ENCODE measurements around the gene CTSS. TPM values are rescaled to one million over a fixed set of nuclear protein-coding genes. Genes with fewer than 3 reads are reported as not detected.
"Not testable (repeated sequence)": the region's sequence is repeated elsewhere in the genome, so short reads cannot be mapped to it uniquely, and the experiment has no call there.

Gene CTSS
- total and polyA plus RNA-seq, 2 experiments from 2014 or later = 1.0 to 2.5 TPM

- TF ChIP-seq EZH2 (IDR thresholded peaks at IDR 0.05; ENCODE audit: insufficient read depth, poor library complexity, severe bottlenecking) (no peak), EZH2phosphoT487 (IDR thresholded peaks at IDR 0.05; ENCODE audit: insufficient read depth, low read depth) (no peak)
- H3F3A ChIP-seq (ENCODE audit: insufficient read depth) = no peaks in the 10 kb centered on the region
- no peaks in the 10 kb centered on the region for H3K9me2 ChIP-seq (ENCODE audit: insufficient read depth)
- in situ Hi-C loops (cut with MboI) = no loop called here
- no peaks in the 10 kb centered on the region for H3K36me3 ChIP-seq (ENCODE audit: low read depth)
- H3K9me3 ChIP-seq (ENCODE audit: low read depth) = no peaks in the 10 kb centered on the region
- H3K27ac ChIP-seq = no peak overlapping the region
- 10 to 15% methylated on average over 4 of the region's 4 CpGs for WGBS, 2 experiments (ENCODE audit: low coverage in 1 of 2, low lambda C conversion rate in 2 of 2, missing lambda C conversion rate in 2 of 2)
- H3K27me3 ChIP-seq (replicated peaks; ENCODE audit: insufficient read depth) = no peaks in the 10 kb centered on the region
- H3K4me1 ChIP-seq (ENCODE audit: insufficient read depth) = peaks cover 3% of the 10 kb centered on the region; the same call in 1 of the 2 replicates
- H4K20me1 ChIP-seq (ENCODE audit: insufficient read depth) = no peaks in the 10 kb centered on the region
- H3K79me2 ChIP-seq (ENCODE audit: insufficient read depth) = no peaks in the 10 kb centered on the region
- no peak overlapping the region; the same call in 1 of the 2 replicates for H3K4me3 ChIP-seq
- peak; percentile 32 for DNase-seq
- H3K9ac ChIP-seq = no peak overlapping the region
- H2AFZ ChIP-seq = peak overlapping the region; percentile 67
- H3K4me2 ChIP-seq (ENCODE audit: unreplicated experiment) = peak overlapping the region; percentile 14
Measured at GRCh38 chr1:150772326-150772725, 6.7 kb upstream of the CTSS start.

- H2AFZ ChIP-seq; H3K4me2 ChIP-seq (ENCODE audit: unreplicated experiment); H3K9ac ChIP-seq; H3K27me3 ChIP-seq (replicated peaks; ENCODE audit: insufficient read depth); DNase-seq; H3K9me3 ChIP-seq (ENCODE audit: low read depth); H3K9me2 ChIP-seq (ENCODE audit: insufficient read depth); in situ Hi-C loops (cut with MboI); H3K36me3 ChIP-seq (ENCODE audit: low read depth); H3K27ac ChIP-seq; H4K20me1 ChIP-seq (ENCODE audit: insufficient read depth); H3K79me2 ChIP-seq (ENCODE audit: insufficient read depth); H3K4me3 ChIP-seq; H3F3A ChIP-seq (ENCODE audit: insufficient read depth): not testable (repeated sequence)
- 96 to 100% methylated on average over 1 of the region's 1 CpG for WGBS, 2 experiments (ENCODE audit: low coverage in 1 of 2, low lambda C conversion rate in 2 of 2, missing lambda C conversion rate in 2 of 2)
- H3K4me1 ChIP-seq (ENCODE audit: insufficient read depth) = peaks cover 17% of the 10 kb centered on the region
Measured at GRCh38 chr1:150767704-150768103, 2.1 kb upstream of the CTSS start.

GRCh38 chr1:150765977-150766301 is 361 bp upstream of the CTSS start:
- 29 to 43% methylated on average over 1 of the region's 1 CpG for WGBS, 2 experiments (ENCODE audit: low coverage in 1 of 2, low lambda C conversion rate in 2 of 2, missing lambda C conversion rate in 2 of 2)
- peak overlapping the region; percentile 73 for H3K4me2 ChIP-seq (ENCODE audit: unreplicated experiment)
- H3K27ac ChIP-seq = not testable (repeated sequence)

GRCh38 chr1:150764617-150765101 is 919 bp downstream of the CTSS start:
- peak; percentile 64 for DNase-seq
- Histone ChIP-seq H3K27ac (no peak overlapping the region), H3K9me3 (ENCODE audit: low read depth) (no peaks in the 10 kb centered on the region), H2AFZ (peak overlapping the region; percentile 87), H3K9me2 (ENCODE audit: insufficient read depth) (no peaks in the 10 kb centered on the region), H3K9ac (peak overlapping the region; percentile 38), H3K4me2 (ENCODE audit: unreplicated experiment) (peak overlapping the region; percentile 73), H3K27me3 (replicated peaks; ENCODE audit: insufficient read depth) (no peaks in the 10 kb centered on the region), H3K4me1 (ENCODE audit: insufficient read depth) (peaks cover 15% of the 10 kb centered on the region), H3K36me3 (ENCODE audit: low read depth) (no peaks in the 10 kb centered on the region), H4K20me1 (ENCODE audit: insufficient read depth) (no peaks in the 10 kb centered on the region), H3F3A (ENCODE audit: insufficient read depth) (peaks cover 9% of the 10 kb centered on the region; the same call in 1 of the 2 replicates), H3K4me3 (no peak overlapping the region), H3K79me2 (ENCODE audit: insufficient read depth) (no peaks in the 10 kb centered on the region)
- 32 to 33% methylated on average over 2 of the region's 2 CpGs for WGBS, 2 experiments (ENCODE audit: low coverage in 1 of 2, low lambda C conversion rate in 2 of 2, missing lambda C conversion rate in 2 of 2)
- TF ChIP-seq EZH2 (IDR thresholded peaks at IDR 0.05; ENCODE audit: insufficient read depth, poor library complexity, severe bottlenecking) = no peak
- no peak for TF ChIP-seq EZH2phosphoT487 (IDR thresholded peaks at IDR 0.05; ENCODE audit: insufficient read depth, low read depth)
- in situ Hi-C loops (cut with MboI) = no loop called here

More at GRCh38 chr1:150765977-150766301, 361 bp upstream of the CTSS start:
- DNase-seq; H3K9me3 ChIP-seq (ENCODE audit: low read depth); in situ Hi-C loops (cut with MboI); H3K9me2 ChIP-seq (ENCODE audit: insufficient read depth); H3K36me3 ChIP-seq (ENCODE audit: low read depth); H3F3A ChIP-seq (ENCODE audit: insufficient read depth); H3K9ac ChIP-seq; H3K27me3 ChIP-seq (replicated peaks; ENCODE audit: insufficient read depth); H4K20me1 ChIP-seq (ENCODE audit: insufficient read depth); H3K79me2 ChIP-seq (ENCODE audit: insufficient read depth): not testable (repeated sequence)
- H3K4me3 ChIP-seq = 0 out of 2 replicates have a peak overlapping the region, but pooled peaks have one; percentile 52
- H3K4me1 ChIP-seq (ENCODE audit: insufficient read depth) = peaks cover 15% of the 10 kb centered on the region
- peak overlapping the region; percentile 87 for H2AFZ ChIP-seq

- no peaks in the 10 kb centered on the region for H3K79me2 ChIP-seq (ENCODE audit: insufficient read depth)
- in situ Hi-C loops (cut with MboI) = no loop called here
- no peak overlapping the region for H2AFZ ChIP-seq
- WGBS, 2 experiments (ENCODE audit: low coverage in 1 of 2, low lambda C conversion rate in 2 of 2, missing lambda C conversion rate in 2 of 2) = 54 to 68% methylated on average over 3 of the region's 3 CpGs
- no peak overlapping the region for H3K4me3 ChIP-seq
- peaks cover 9% of the 10 kb centered on the region; the same call in 1 of the 2 replicates for H3F3A ChIP-seq (ENCODE audit: insufficient read depth)
- H3K9me3 ChIP-seq (ENCODE audit: low read depth) = no peaks in the 10 kb centered on the region
- no peaks in the 10 kb centered on the region for H3K9me2 ChIP-seq (ENCODE audit: insufficient read depth)
- DNase-seq = no peak
- H3K27ac ChIP-seq = no peak overlapping the region
- H4K20me1 ChIP-seq (ENCODE audit: insufficient read depth) = no peaks in the 10 kb centered on the region
- no peak overlapping the region for H3K4me2 ChIP-seq (ENCODE audit: unreplicated experiment)
- no peak overlapping the region for H3K9ac ChIP-seq
- H3K27me3 ChIP-seq (replicated peaks; ENCODE audit: insufficient read depth) = no peaks in the 10 kb centered on the region
- peaks cover 15% of the 10 kb centered on the region for H3K4me1 ChIP-seq (ENCODE audit: insufficient read depth)
- TF ChIP-seq EZH2 (IDR thresholded peaks at IDR 0.05; ENCODE audit: insufficient read depth, poor library complexity, severe bottlenecking) (no peak), EZH2phosphoT487 (IDR thresholded peaks at IDR 0.05; ENCODE audit: insufficient read depth, low read depth) (no peak)
- H3K36me3 ChIP-seq (ENCODE audit: low read depth) = no peaks in the 10 kb centered on the region
Measured at GRCh38 chr1:150763018-150763417, 2.6 kb downstream of the CTSS start.
